NCI-H2196 treated with DMSO at 0.1 percent for 48 hours (cell line): Measurements from ENCODE around the gene PTGER1.

ENCODE experiments used
- DNase-seq: peaks from one replicate; lab custom pipeline; 2025; ENCODE audit not compliant: unreplicated experiment; lab: John Stamatoyannopoulos, UW

Gene PTGER1

DNA sequence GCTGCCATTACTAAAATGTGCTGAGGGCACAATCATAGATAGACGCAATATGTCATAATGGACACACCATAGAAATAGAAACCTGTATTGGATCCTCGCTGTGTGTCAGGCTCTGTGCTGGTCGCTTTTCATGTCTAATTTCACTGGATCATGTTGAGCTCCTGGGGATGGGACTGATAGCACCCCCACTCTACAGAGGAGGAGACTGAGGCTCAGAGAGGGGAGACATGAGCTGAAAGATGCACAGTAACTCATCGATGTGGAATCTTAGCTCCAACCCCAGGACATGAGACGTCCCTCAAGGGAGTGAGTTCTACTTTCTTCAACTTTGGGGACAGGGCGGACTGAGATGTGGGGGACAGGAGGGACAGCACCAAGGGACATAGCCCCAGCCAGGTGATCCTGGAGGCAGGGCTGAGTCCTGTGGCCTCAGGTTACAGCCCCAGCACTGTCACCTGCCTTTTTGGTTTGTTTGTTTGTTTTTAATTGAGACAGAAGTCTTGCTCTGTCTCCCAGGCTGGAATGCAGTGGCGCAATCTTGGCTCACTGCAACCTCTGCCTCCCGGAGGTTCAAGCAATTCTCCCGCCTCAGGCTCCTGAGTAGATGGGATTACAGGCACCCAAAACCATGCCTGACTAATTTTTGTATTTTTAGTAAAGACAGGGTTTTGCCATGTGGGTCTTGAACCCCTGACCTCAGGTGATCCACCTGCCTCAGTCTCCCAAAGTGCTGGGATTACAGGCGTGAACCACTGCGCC lies 27.4 kb upstream of the PTGER1 start:
- DNase-seq: no peak

- DNase-seq: no peak
These were observed 22.2 kb upstream of the PTGER1 start for GRCh38 chr19:14497228-14497921.

DNA sequence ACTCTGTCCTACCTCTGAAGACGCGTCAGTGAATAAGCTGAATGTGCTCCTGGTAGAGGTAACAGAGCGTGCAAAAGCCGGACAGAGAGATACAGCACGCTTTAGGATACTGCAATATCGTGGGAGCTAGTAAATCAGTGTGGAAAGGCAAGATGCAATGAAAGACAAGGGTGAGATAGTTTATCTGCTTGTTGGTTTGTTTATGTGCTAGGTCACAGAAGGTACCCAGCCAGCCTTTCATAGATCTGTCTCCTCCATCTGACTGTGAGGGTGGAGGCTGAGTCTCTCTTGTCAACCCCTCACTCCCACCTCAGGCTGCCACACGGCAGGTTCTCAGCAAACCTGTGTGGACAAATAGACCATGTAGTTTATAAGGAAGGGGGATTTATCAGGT lies 21.7 kb upstream of the PTGER1 start:
- DNase-seq: no peak

- DNase-seq: peak; percentile 98
These were observed 21.1 kb upstream of the PTGER1 start, which contains the start of gene GIPC1 for GRCh38 chr19:14496029-14496833. Gene GIPC1, minus strand, starts transcription at chr19:14496127. Its CDS starts 13,151 bp downstream, at chr19:14482976.

DNA sequence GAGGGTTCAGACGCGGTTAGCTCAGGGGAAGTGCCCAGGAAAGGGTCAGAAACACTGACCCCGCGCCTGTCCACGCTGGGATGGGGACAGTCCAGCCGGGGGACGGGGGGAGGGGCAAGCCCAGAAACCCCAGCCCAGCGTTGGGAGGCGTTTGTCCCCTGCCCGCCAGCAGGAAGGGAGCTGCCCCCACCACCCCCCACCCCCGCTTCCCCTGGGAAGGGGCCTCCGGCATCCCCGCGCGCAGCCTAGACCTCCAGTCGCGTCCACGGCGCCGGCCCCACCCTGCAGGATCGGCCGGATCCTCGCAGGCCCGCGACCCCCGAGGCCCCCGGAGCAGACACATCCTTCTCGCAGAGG lies 20.5 kb upstream of the PTGER1 start:
- DNase-seq: no peak

GRCh38 chr19:14494910-14495671 lies 19.9 kb upstream of the PTGER1 start:
- DNase-seq: no peak

GRCh38 chr19:14494411-14494810 lies 19.3 kb upstream of the PTGER1 start:
- DNase-seq: no peak

GRCh38 chr19:14492756-14493337 lies 17.7 kb upstream of the PTGER1 start:
- DNase-seq: no peak

DNA sequence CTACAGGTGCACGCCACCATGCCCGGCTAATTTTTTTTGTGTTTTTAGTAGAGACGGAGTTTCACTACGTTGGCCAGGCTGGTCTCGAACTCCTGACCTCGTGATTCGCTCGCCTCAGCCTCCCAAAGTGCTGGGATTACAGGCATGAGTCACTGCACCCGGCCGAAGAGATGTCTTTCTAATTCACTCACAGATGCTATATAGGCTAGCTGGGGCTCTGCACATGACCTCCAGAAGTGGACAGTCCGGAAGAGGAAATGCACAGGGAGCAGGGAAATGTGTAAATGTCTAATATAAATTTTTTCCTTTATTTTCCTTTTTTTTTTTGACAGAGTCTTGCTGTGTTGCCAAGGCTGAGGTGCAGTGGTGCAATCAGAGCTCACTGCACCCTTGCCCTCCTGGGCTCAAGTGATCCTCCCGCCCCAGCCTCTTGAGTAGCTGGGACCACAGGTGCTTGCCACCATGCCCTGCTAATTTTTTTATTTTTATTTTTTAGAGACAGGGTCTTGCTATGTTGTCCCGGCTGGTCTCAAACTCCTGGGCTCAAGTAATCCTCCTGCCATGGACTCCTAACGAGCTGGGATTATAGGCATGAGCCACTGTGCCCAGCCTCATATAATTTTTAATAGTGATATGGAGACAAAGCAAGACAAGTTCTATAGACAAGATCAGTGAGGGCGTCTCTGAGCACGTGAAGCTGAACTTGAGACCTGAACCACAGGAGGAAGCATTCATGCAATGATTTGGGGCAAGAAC lies 12.4 kb upstream of the PTGER1 start:
- no peak for DNase-seq

DNA sequence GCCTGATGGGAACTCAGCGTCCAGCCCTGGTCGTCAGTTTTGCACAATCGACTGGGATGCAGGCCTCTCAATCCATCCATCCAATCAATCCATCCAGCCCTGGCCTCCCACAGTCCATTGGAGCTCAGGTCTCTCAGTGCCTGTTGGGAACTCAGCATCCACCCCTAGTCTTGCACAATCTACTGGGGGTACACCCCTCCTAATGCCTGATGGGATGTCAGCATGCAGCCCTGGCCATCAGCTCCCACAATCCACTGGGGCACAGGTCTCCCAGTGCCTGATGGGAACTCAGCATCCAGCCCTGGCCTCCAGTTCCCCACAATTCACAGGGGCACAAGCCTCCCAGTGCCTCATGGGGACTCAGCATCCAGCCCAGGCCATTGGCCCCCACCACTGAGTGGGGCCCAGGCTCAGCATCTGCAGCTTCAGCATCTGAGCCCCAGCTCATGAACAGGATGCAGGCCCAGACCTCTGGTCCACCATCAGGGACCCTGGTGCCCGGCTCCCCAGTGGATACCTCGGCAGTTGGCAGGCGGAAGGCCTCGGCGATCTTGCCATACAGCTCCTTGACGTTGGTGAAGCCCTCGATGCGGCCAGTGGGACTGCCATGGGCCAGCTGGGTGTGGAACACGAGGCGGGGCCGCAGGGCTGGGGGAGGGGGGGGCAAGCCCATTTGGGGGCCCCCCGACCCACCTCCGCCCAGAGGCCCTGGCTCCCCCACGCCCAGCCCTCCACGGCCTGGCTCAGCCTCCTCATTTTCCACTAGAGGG lies 7.2 kb upstream of the PTGER1 start:
- DNase-seq: no peak

- DNase-seq: no peak
These were observed 5.5 kb upstream of the PTGER1 start for GRCh38 chr19:14480700-14481079.

- no peak for DNase-seq
These were observed 5.0 kb upstream of the PTGER1 start for GRCh38 chr19:14479975-14480699.

GRCh38 chr19:14479309-14479974 lies 4.3 kb upstream of the PTGER1 start:
- no peak for DNase-seq

DNA sequence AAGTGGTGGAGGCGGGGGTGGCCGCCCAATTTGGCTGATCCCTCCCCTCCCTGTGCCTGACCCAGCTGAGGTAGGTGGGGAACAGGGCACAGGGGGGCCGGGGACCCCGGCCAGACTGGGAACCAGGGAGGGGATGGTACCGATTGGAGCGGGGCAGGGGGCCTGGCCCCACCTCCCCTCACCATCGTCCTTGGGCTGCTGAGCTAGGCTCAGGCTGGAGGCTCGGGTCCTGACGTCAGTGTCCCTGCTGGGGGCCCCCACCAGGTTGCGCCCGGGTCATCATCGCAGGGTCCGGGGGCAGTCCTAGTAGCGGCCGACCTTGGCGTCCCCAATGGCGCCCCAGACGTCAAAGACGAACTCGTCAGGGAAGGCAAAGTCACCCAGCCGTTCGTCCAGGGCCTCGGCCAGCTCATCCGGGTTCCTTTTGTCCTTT lies 3.0 kb upstream of the PTGER1 start:
- no peak for DNase-seq

DNA sequence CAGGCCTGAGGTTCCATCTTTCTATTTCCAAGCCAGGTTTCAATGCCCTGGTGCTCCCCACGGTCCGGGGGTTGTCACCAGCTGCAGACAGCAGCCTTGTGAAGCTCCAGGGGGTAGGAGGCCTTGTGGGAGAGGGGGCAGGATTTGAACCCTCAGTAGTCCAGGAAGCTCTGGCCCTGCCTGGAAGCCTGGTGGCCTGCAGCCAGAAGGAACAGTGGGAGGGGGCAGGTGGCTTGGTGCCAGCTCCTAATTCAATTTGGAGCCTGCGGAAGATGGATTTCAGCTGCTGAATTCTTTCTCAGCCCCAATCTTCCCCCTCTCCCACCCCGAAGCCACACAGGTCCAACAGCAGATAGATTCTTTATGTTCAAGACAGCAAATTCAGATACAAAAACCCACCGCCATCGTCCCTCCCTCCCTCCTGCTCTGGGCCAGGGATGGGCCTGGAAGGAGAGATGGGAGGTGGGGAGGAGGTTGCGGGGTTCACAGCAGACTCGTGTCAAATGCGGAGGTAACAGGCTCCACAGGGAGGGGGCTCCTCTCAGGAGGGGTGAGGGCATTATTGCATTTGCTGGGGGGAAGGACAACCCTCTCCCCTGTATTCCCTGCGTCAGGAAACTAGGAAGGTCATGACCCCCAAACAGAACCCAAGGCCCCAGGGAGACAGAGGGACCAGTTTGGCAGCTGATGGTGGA lies 2.4 kb upstream of the PTGER1 start:
- no peak for DNase-seq

- no peak for DNase-seq
These were observed 1.7 kb upstream of the PTGER1 start for GRCh38 chr19:14476673-14477401.

GRCh38 chr19:14476327-14476672 lies 1.1 kb upstream of the PTGER1 start:
- no peak for DNase-seq
